Stimulated activated naive CD4-positive, alpha-beta T cell treated with Interleukin-2 at 50 U/mL for 16 hours (primary cell): ENCODE results near the gene TMPRSS7.
A peak's percentile ranks its signal among the peaks of the same experiment; 100 is the strongest.
"Not testable (repeated sequence)": the region's sequence is repeated elsewhere in the genome, so short reads cannot be mapped to it uniquely, and the experiment has no call there.

ENCODE experiments used
- DNase-seq: peaks from one replicate; lab custom pipeline; 2025; lab: John Stamatoyannopoulos, UW

The TMPRSS7 gene

GRCh38 chr3:112013058-112013783, 21.3 kb upstream of the TMPRSS7 start:
- DNase-seq, result peak; percentile 48

- DNase-seq, result no peak
Observed at GRCh38 chr3:112013784-112014143, 20.8 kb upstream of the TMPRSS7 start.

- DNase-seq, result no peak
Observed at GRCh38 chr3:112017091-112017490, 17.4 kb upstream of the TMPRSS7 start.

GRCh38 chr3:112018712-112019111, 15.8 kb upstream of the TMPRSS7 start:
- DNase-seq, result no peak

GRCh38 chr3:112019716-112020115, 14.8 kb upstream of the TMPRSS7 start:
- no peak for DNase-seq

GRCh38 chr3:112020674-112021085, 13.9 kb upstream of the TMPRSS7 start:
- no peak for DNase-seq

GRCh38 chr3:112027142-112027541, 7.4 kb upstream of the TMPRSS7 start:
- DNase-seq, result no peak

- DNase-seq, result no peak
Observed at GRCh38 chr3:112027826-112028225, 6.7 kb upstream of the TMPRSS7 start.

- DNase-seq, result no peak
Observed at GRCh38 chr3:112030901-112031300, 3.6 kb upstream of the TMPRSS7 start.

GRCh38 chr3:112032098-112032731, 2.3 kb upstream of the TMPRSS7 start:
- no peak for DNase-seq

GRCh38 chr3:112035241-112035640, 705 bp downstream of the TMPRSS7 start:
- no peak for DNase-seq

- DNase-seq, result not testable (repeated sequence)
Observed at GRCh38 chr3:112037194-112037593, 2.7 kb downstream of the TMPRSS7 start.

GRCh38 chr3:112038863-112039262, 4.3 kb downstream of the TMPRSS7 start:
- DNase-seq, result no peak

- DNase-seq, result no peak
Observed at GRCh38 chr3:112041321-112041720, 6.8 kb downstream of the TMPRSS7 start.

GRCh38 chr3:112042842-112043280, 8.3 kb downstream of the TMPRSS7 start:
- no peak for DNase-seq

GRCh38 chr3:112043621-112044201, 9.2 kb downstream of the TMPRSS7 start:
- peak; percentile 10 for DNase-seq

GRCh38 chr3:112046599-112046998, 12.1 kb downstream of the TMPRSS7 start:
- DNase-seq, result no peak

- DNase-seq, result no peak
Observed at GRCh38 chr3:112047264-112047663, 12.7 kb downstream of the TMPRSS7 start.

- DNase-seq, result no peak
Observed at GRCh38 chr3:112048911-112049310, 14.4 kb downstream of the TMPRSS7 start.

- no peak for DNase-seq
Observed at GRCh38 chr3:112053229-112053628, 18.7 kb downstream of the TMPRSS7 start.

GRCh38 chr3:112056451-112056929, 22.0 kb downstream of the TMPRSS7 start:
- peak; percentile 13 for DNase-seq

GRCh38 chr3:112059497-112059896, 25.0 kb downstream of the TMPRSS7 start:
- no peak for DNase-seq

- no peak for DNase-seq
Observed at GRCh38 chr3:112061152-112061551, 26.6 kb downstream of the TMPRSS7 start.
